VCaP (cell line): ENCODE measurements around the gene ZNF280B.

ENCODE experiments used
- H3K27ac ChIP-seq: fragments of 450-650 bp; 2 replicates; pipeline ENCODE4 v1.5.1; 2017
- TF ChIP-seq, protein P1 (sequence below): fragments of 450-650 bp; conservative IDR thresholded peaks from 2 replicates; pipeline ENCODE4 v1.5.1; 2017; ENCODE audit warnings: mild to moderate bottlenecking, moderate library complexity

ZNF280B gene

GRCh38 chr22:22546490-22546889 lies 37.9 kb upstream of the ZNF280B start:
- TF ChIP-seq, protein P1, sequence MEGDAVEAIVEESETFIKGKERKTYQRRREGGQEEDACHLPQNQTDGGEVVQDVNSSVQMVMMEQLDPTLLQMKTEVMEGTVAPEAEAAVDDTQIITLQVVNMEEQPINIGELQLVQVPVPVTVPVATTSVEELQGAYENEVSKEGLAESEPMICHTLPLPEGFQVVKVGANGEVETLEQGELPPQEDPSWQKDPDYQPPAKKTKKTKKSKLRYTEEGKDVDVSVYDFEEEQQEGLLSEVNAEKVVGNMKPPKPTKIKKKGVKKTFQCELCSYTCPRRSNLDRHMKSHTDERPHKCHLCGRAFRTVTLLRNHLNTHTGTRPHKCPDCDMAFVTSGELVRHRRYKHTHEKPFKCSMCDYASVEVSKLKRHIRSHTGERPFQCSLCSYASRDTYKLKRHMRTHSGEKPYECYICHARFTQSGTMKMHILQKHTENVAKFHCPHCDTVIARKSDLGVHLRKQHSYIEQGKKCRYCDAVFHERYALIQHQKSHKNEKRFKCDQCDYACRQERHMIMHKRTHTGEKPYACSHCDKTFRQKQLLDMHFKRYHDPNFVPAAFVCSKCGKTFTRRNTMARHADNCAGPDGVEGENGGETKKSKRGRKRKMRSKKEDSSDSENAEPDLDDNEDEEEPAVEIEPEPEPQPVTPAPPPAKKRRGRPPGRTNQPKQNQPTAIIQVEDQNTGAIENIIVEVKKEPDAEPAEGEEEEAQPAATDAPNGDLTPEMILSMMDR = no peak
- H3K27ac ChIP-seq = no peak overlapping the region

- no peak overlapping the region for H3K27ac ChIP-seq
- TF ChIP-seq, protein P1 = no peak
Measured at GRCh38 chr22:22545084-22545483, 36.5 kb upstream of the ZNF280B start.

GRCh38 chr22:22538226-22538989 lies 29.9 kb upstream of the ZNF280B start:
- TF ChIP-seq, protein P1 = no peak
- H3K27ac ChIP-seq = no peak overlapping the region

DNA sequence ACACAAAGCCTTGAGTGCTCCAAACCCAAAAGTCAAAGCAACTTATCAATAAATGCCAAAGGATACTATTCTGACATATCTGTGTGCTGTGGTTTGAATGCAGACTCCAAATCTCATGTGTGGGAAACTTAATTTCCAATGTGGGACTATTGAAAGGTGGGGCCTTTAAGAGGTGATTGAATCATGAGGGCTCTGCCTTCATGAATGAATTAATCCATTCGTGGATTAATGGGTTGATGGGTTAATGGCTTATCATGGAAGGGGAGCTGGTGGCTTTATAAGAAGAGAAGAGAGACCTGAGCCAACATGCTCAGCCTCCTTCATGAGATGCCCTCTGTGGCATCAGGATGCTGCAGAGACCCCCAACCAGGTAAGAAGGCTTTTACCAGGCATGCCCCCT lies 28.4 kb upstream of the ZNF280B start:
- H3K27ac ChIP-seq = no peak overlapping the region
- TF ChIP-seq, protein P1 = no peak

DNA sequence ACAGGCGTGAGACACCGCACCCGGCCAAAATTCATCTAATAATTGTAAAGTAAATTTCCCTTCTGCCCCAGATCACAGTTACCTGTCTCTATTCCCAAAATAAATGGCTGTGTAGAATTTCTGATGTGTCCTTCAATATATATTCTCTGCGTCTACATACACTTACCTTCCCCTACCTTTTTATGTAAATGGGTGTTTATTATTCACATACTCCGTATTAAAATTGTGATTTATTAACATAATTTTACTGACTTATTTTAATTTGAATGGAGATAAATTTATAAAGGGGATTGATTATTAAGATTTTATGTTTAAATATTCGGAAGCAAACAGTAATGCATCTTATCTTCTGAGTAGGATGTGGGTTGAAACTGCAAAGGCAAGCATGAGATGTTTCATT lies 28.0 kb upstream of the ZNF280B start:
- no peak overlapping the region for H3K27ac ChIP-seq

DNA sequence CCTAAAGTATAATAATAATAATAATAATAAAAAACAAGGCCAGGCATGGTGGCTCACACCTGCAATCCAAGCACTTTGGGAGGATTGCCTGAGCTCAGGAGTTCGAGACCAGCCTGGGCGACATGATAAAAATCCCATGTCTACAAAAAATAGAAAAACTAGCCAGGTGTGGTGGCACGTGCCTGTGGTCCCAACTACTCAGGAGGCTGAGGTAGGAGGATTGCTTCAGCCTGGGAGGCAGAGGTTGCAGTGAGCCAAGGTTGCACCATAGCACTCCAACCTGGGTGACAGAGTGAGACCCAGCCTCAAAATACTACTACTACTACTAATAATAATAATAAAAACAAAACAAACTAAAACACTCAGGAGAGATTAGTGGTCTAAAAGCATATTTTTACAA lies 27.1 kb upstream of the ZNF280B start:
- no peak overlapping the region for H3K27ac ChIP-seq
- TF ChIP-seq, protein P1 = no peak

More for the DNA sequence above, 28.0 kb upstream of the ZNF280B start:
- TF ChIP-seq, protein P1 = no peak

DNA sequence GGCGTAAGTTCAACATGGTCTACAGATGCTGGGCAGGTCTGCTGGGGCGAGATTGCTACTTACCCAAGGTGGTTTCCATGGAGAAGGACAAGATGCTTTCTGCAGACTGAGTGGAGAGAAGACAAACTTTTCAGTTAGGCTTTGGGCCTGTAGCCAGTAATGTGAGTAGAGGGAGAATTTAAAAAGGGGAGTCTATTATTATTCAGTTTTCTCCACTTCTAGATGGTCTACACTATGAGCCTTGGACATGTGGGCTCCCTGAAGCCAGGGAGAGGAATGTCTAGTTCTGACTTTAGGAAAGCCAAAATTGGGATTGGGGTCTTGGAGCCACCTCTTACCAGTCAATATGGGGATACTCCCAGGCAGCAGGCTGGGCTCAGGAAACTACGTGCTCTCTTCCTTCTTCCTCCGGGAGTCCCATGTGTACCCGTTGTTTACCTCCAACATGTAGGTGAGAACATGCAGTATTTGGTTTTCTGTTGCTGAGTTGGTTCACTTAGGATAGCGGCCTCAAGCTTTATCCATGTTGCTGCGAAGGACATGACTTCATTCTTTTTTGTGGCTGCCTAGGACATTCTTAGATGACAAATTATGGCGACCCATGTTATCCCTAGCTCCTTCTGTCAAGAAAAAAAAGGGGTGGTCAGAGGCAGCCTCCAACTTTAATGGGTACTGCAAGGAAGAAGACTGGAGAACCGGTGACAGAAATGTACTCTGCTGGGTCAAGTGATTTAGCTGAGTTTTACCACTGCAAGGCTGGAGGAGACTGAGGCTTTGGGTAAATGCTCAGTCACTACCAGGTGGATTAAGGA lies 26.3 kb upstream of the ZNF280B start:
- TF ChIP-seq, protein P1 = no peak
- H3K27ac ChIP-seq = no peak overlapping the region
